GM21825 (cell line): Measurements from ENCODE around the gene CHRDL1.
"Not testable (repeated sequence)": the region's sequence is repeated elsewhere in the genome, so short reads cannot be mapped to it uniquely, and the experiment has no call there.

Source experiments
- ATAC-seq: cut with Tn5 transposase; IDR thresholded peaks from one replicate; pipeline ENCODE4 v1.9.1; 2021; ENCODE audit warnings: mild to moderate bottlenecking, moderate library complexity; ENCODE audit not compliant: unreplicated experiment

The CHRDL1 gene

DNA sequence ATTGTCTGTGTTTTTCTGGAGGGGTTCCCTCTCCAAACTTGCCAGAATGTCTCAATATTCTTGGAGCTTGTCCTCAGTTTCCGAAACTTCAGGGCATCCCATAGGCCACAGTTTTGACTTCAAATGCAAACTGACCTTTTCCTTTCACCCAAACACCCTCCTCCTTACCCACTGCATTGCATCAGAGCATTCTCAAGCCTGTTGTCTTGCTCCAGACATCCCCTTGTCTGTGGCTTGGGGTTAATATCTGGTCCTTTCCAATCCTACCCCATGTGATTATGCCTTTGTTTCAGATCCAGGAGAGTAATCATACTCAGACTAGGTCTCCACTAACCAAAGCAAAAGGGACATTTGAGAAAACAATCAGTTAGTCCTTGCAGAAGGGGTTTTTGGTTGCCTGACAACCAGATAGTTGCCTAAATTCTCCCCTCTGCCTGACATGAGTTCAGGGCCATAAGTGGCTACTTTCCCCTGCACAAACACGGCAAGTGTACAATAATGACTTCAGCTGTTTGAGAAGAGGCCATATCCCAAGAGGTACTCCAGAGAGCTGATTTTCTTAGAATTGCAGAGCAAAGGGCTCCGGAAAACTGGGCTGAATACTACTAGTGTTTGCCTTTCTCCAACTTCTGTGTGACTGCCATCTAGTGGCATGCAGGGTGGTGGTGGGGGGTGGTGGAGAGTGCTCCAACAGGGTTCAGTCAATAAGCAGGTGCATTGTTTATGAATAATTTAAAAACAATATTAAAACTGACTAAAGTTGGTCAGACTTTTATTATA lies 130.2 kb downstream of the CHRDL1 start:
- peak; percentile 79 for ATAC-seq

DNA sequence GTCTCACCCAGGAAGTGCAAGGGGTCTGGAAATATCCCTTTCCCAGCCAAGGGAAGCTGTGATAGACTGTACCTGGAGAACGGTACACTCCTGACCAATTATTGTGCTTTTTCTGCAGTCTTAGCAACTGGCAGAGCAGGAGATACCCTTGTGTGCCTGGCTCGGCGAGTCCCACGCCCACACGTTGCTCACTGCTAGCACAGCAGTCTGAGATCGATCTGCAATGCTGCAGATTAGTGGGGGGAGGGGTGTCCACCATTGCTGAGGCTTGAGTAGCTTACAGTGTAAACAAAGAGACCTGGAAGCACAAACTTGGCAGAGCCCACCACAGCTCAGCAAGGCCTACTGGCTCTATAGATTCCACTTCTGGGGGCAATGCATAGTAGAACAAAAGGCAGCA lies 138.5 kb downstream of the CHRDL1 start:
- ATAC-seq, result no peak

DNA sequence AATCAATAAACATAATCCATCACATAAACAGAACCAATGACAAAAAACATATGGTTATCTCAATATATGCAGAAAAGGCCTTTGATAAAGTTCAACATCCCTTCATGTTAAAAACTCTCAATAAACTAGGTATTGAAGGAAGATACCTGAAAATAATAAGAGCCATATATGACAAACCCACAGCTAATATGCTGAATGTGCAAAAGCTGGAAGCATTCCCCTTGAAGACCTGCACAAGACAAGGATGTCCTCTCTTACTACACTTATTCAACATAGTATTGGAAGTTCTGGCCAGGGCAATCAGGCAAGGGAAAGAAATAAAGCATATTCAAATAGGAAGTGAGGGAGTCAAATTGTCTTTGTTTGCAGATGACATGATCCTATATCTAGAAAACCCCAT lies 141.3 kb downstream of the CHRDL1 start:
- not testable (repeated sequence) for ATAC-seq

DNA sequence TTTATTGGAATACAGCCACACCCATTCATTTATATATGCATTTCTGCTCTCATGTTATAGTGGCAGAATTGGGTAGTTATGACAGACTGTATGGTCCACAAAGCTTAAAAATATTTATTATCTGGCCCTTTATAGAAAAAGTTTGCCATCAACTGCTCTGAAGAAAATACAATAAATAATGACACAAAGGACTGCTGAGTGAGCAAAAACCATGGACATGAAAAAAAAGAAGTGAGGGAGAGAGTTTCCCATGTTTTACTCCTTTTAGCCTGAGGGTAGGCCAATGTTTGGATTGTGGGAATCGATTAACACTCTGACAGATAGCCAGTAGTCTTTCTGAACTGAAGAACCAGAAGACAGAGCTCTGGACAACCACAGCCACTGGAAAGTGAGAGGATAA lies 149.2 kb downstream of the CHRDL1 start:
- no peak for ATAC-seq
